T-cell (primary cell): ENCODE measurements around the gene DTNBP1. TPM values are rescaled to one million over a fixed set of nuclear protein-coding genes. Genes with fewer than 3 reads are reported as not detected.

Source experiments
- ATAC-seq, 4 experiments: fragments of 200-7000 bp in 3 of 4; fragments of 150-1000 bp in 1 of 4; cut with Tn5 transposase; replicated peaks in 1 of 4; 1 replicate in 3 of 4; 2 replicates in 1 of 4; pipeline ENCODE4 v1.10.0; 2021; ENCODE audit warnings: moderate library complexity in 3 of 4, mild to moderate bottlenecking in 2 of 4, moderate number of reproducible peaks in 1 of 4
- CTCF ChIA-PET, 2 donors: fragments of 300-600 bp; sonication (Branson Sonifier 250); formaldehyde crosslinking; loops; one replicate each; lab custom pipeline; 2022; ENCODE audit warnings: antibody characterized with exemption in 2 of 2; lab: Charles Lee
- POLR2A ChIA-PET, 2 donors: fragments of 300-600 bp; sonication (Branson Sonifier 250); formaldehyde crosslinking; loops; one replicate each; lab custom pipeline; 2022; ENCODE audit warnings: antibody characterized with exemption in 2 of 2; lab: Charles Lee
- DNase-seq, 35 experiments: peaks; one replicate each; pipeline versions ENCODE4 v3.0.0 to v3.0.0-alpha.2; 2013 to 2023
- H3K27ac ChIP-seq: one replicate; pipeline ENCODE4 v1.5.1; 2013; ENCODE audit warnings: low read length
- H3K27me3 ChIP-seq, 2 experiments: replicated peaks in 1 of 2; 1 replicate in 1 of 2; 2 replicates in 1 of 2; pipeline versions ENCODE4 v1.6.1 to v1.7.0; 2013; ENCODE audit warnings: low read length in 1 of 2, mixed read lengths in 1 of 2; ENCODE audit not compliant: control insufficient read depth in 2 of 2, insufficient read depth in 2 of 2; ENCODE audit errors: extremely low read depth in 1 of 2
- H3K36me3 ChIP-seq, 2 donors: 1 replicate in 1 of 2; 2 replicates in 1 of 2; pipeline versions ENCODE4 v1.6.1 to v1.7.0; 2013; ENCODE audit warnings: low read length in 1 of 2; ENCODE audit not compliant: control insufficient read depth in 2 of 2, insufficient read depth in 1 of 2; ENCODE audit errors: extremely low read depth in 1 of 2
- H3K4me1 ChIP-seq, 2 experiments: 1 replicate in 1 of 2; 2 replicates in 1 of 2; pipeline versions ENCODE4 v1.6.1 to v1.7.0; 2013; ENCODE audit warnings: low read length in 2 of 2, mixed read lengths in 1 of 2; ENCODE audit not compliant: insufficient read depth in 2 of 2, control insufficient read depth in 1 of 2; ENCODE audit errors: extremely low read depth in 1 of 2
- H3K4me3 ChIP-seq, 2 donors: 1 replicate in 1 of 2; 2 replicates in 1 of 2; pipeline versions ENCODE4 v1.5.1 to v1.7.0; 2013; ENCODE audit warnings: mild to moderate bottlenecking in 2 of 2, low read length in 1 of 2, moderate library complexity in 1 of 2; ENCODE audit not compliant: control insufficient read depth in 1 of 2; ENCODE audit errors: extremely low read depth in 1 of 2
- H3K9me3 ChIP-seq: 2 replicates; pipeline ENCODE4 v1.7.0; 2013
- H3K27ac Mint-ChIP-seq, 2 donors: one replicate each; pipeline ENCODE4 v1.8.0; 2020 to 2021; ENCODE audit warnings: mild to moderate bottlenecking in 2 of 2, mixed read lengths in 2 of 2
- H3K27me3 Mint-ChIP-seq, 2 donors: one replicate each; pipeline ENCODE4 v1.8.0; 2021 to 2022; ENCODE audit warnings: mixed read lengths in 2 of 2
- H3K36me3 Mint-ChIP-seq: one replicate; pipeline ENCODE4 v1.8.0; 2021; ENCODE audit warnings: mixed read lengths
- H3K4me1 Mint-ChIP-seq, 3 donors: one replicate each; pipeline ENCODE4 v1.8.0; 2020 to 2022; ENCODE audit warnings: mixed read lengths in 3 of 3, mild to moderate bottlenecking in 1 of 3
- H3K4me3 Mint-ChIP-seq, 3 donors: one replicate each; pipeline ENCODE4 v1.8.0; 2020 to 2022; ENCODE audit warnings: mild to moderate bottlenecking in 3 of 3, mixed read lengths in 3 of 3, moderate library complexity in 3 of 3
- H3K9me3 Mint-ChIP-seq, 3 donors: one replicate each; pipeline ENCODE4 v1.8.0; 2020 to 2022; ENCODE audit warnings: mixed read lengths in 3 of 3
- WGBS: methylation state at CpG from one replicate; pipeline ENCODE4 v1.1.5; 2013; ENCODE audit warnings: missing lambda C conversion rate; ENCODE audit not compliant: insufficient coverage; 5-methylcytosine and 5-hydroxymethylcytosine counted together
- total RNA-seq, 35 experiments: library from RNA in 6 of 35; stranded (reverse) in 6 of 35; fragments of 120-200 nt in 1 of 35; gene quantifications; one replicate each; pipeline versions ENCODE4 v1.2.1 to v1.2.4 and lab custom pipeline; 2013 to 2026

Gene DTNBP1
- total RNA-seq, 5 donors from 2014 or later (not counting 1 experiment from before 2014, with no cell fraction given), result 18.7 to 25.4 (median 19.9) TPM

DNA sequence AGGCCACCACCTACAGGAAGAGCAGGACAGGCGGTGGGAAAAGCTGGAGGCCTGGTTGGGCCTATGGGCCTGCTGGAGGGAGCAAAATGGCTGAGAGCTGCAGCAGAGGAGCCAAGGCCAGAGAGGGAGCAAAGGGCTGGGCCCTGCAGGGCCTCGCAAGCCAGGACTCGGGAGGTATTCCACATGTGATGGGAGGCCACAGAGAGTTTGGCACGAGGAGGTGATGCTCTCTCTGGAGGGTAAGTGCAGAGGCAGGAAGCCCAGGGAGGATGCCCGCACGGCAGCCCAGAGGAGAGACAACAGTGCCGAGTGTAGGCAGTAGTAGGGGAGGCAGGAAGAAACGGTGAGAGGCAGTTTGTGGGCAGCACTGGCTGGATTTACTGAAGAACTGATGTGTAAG is 85.7 kb downstream of the DTNBP1 start:
- Histone ChIP-seq H3K36me3 (no peaks in the 10 kb centered on the region), H3K4me1 (no peaks in the 10 kb centered on the region), H3K9me3 (no peaks in the 10 kb centered on the region), H3K4me3 (no peak overlapping the region), H3K27ac (no peak overlapping the region), H3K27me3 (no peaks in the 10 kb centered on the region)
- POLR2A ChIA-PET, result no interaction called here
- no peak for DNase-seq
- Mint-ChIP-seq H3K4me3 (no peak overlapping the region), H3K4me1 (peaks cover 8 to 31% (median 11%) of the 10 kb centered on the region in 3 donors), H3K27me3 (no peaks in the 10 kb centered on the region), H3K36me3 (peaks cover 32% of the 10 kb centered on the region), H3K27ac (no peak overlapping the region), H3K9me3 (peaks cover 0 to 3% (median 3%) of the 10 kb centered on the region in 3 donors)
- WGBS, result 92% methylated on average over 7 of the region's 8 CpGs
- no peak for ATAC-seq
- CTCF ChIA-PET, result no interaction called here

GRCh38 chr6:15575357-15576033 is 87.3 kb downstream of the DTNBP1 start:
- Mint-ChIP-seq H3K27me3 (no peaks in the 10 kb centered on the region), H3K4me3 (no peak overlapping the region), H3K4me1 (peaks cover 8 to 31% (median 11%) of the 10 kb centered on the region in 3 donors), H3K36me3 (peaks cover 35% of the 10 kb centered on the region), H3K27ac (no peak overlapping the region), H3K9me3 (peaks cover 0 to 3% (median 3%) of the 10 kb centered on the region in 3 donors)
- ATAC-seq (no peak), DNase-seq (no peak)
- no peak overlapping the region for H3K4me3 ChIP-seq
- H3K4me1 ChIP-seq, result no peaks in the 10 kb centered on the region
- H3K36me3 ChIP-seq, result no peaks in the 10 kb centered on the region
- H3K27me3 ChIP-seq, result no peaks in the 10 kb centered on the region
- WGBS, result 86% methylated on average over 2 of the region's 5 CpGs
- H3K9me3 ChIP-seq, result no peaks in the 10 kb centered on the region
- no peak overlapping the region for H3K27ac ChIP-seq
- POLR2A ChIA-PET, result no interaction called here
- CTCF ChIA-PET, result interaction anchor here in 1 of 2 donors (0.5 kb wide), 1 partner anchor 633 kb away, joined by 3 read pairs; no protein-coding TSS in a partner anchor

DNA sequence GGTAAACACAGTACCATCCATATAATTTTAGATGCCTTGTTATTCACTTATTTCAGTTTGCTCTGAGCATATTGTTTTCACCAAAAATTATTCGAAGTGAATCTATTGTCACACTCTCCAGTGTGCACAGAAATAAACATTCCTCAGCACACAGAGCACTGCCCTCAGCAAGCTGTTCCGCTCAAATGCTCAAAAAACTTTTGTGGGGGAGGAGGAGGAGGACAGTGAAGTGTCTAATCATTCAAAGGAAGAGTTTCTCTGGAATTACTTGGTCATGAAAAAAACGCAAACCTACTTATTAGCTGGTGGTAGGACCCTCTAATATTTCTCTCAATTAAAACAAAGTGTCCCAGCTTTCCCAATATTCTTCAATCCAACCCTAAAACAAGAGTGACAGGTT is 88.3 kb downstream of the DTNBP1 start:
- Mint-ChIP-seq H3K4me3 (no peak overlapping the region), H3K27me3 (no peaks in the 10 kb centered on the region), H3K36me3 (peaks cover 35% of the 10 kb centered on the region), H3K9me3 (peaks cover 0 to 3% (median 3%) of the 10 kb centered on the region in 3 donors), H3K4me1 (peaks cover 13 to 31% (median 18%) of the 10 kb centered on the region in 3 donors), H3K27ac (no peak overlapping the region)
- CTCF ChIA-PET, result no interaction called here
- Histone ChIP-seq H3K27me3 (no peaks in the 10 kb centered on the region), H3K4me1 (no peaks in the 10 kb centered on the region), H3K9me3 (no peaks in the 10 kb centered on the region), H3K4me3 (no peak overlapping the region), H3K27ac (no peak overlapping the region), H3K36me3 (no peaks in the 10 kb centered on the region)
- ATAC-seq (no peak), DNase-seq (no peak)
- WGBS, result no CpG with 5 or more reads among the region's 3 CpGs
- POLR2A ChIA-PET, result no interaction called here

DNA sequence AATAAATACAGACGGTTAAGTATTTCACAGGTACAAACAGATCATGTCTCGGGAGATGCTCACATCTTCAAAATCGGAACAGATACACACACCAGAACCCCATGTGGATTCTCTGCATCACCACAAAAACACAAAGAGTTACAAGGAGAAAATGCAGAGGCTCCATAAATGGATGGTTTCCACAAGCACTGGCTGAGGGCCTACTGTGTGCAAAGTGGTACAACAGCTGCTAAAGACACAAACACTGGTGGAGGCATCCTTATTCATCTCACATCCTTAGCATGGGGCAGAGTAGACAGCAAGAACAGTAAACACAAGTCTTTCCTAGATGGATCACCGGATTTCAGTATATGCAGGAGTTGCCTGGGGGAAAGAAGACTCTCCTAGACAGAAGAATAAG is 88.8 kb downstream of the DTNBP1 start:
- WGBS, result 100% methylated on average over 2 of the region's 4 CpGs
- no peak overlapping the region for H3K27ac Mint-ChIP-seq
- no peaks in the 10 kb centered on the region for H3K27me3 ChIP-seq
- ATAC-seq, result no peak
- peaks cover 0 to 1% (median under 1%) of the 10 kb centered on the region in 3 donors for H3K9me3 Mint-ChIP-seq
- ChIA-PET POLR2A (no interaction called here), CTCF (interaction anchor here in 1 of 2 donors (0.6 kb wide), 1 partner anchor 118 kb away, joined by 4 read pairs; no protein-coding TSS in a partner anchor)
- no peaks in the 10 kb centered on the region for H3K27me3 Mint-ChIP-seq
- peaks cover 15 to 31% (median 20%) of the 10 kb centered on the region in 3 donors for H3K4me1 Mint-ChIP-seq
- H3K36me3 Mint-ChIP-seq, result peaks cover 32% of the 10 kb centered on the region
- H3K36me3 ChIP-seq, result no peaks in the 10 kb centered on the region
- H3K4me3 ChIP-seq, result no peak overlapping the region
- no peak overlapping the region for H3K27ac ChIP-seq
- H3K4me3 Mint-ChIP-seq, result no peak overlapping the region
- H3K4me1 ChIP-seq, result no peaks in the 10 kb centered on the region
- no peaks in the 10 kb centered on the region for H3K9me3 ChIP-seq
- no peak for DNase-seq

DNA sequence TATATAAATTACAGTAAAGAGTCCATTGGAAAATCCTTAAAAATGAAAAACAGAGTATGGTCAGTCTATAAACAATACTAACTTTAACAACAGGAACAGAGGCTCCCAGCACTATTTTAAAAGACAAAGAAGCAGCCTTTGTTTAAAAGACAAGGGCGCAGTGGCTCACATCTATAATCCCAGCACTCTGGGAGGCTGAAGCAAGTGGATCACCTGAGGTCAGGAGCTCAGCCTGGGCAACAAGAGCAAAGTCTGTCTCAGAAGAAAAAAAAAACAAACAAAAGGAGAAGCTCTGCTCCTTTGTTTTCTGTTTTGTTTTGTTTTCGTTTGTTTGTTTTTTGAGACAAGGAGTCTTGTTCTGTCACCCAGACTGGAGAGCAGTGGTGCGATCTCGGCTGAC is 89.4 kb downstream of the DTNBP1 start:
- Mint-ChIP-seq H3K9me3 (no peaks in the 10 kb centered on the region), H3K27ac (no peak overlapping the region), H3K4me3 (no peak overlapping the region), H3K36me3 (peaks cover 29% of the 10 kb centered on the region), H3K4me1 (peaks cover 15 to 31% (median 20%) of the 10 kb centered on the region in 3 donors), H3K27me3 (no peaks in the 10 kb centered on the region)
- DNase-seq, result no peak
- Histone ChIP-seq H3K4me1 (no peaks in the 10 kb centered on the region), H3K36me3 (no peaks in the 10 kb centered on the region), H3K4me3 (no peak overlapping the region), H3K27ac (no peak overlapping the region), H3K9me3 (no peaks in the 10 kb centered on the region), H3K27me3 (no peaks in the 10 kb centered on the region)
- ChIA-PET POLR2A (no interaction called here), CTCF (interaction anchor here in 1 of 2 donors (0.6 kb wide), 1 partner anchor 117 kb away, joined by 4 read pairs; no protein-coding TSS in a partner anchor)
- 100% methylated on average over 2 of the region's 4 CpGs for WGBS
- ATAC-seq, result no peak

DNA sequence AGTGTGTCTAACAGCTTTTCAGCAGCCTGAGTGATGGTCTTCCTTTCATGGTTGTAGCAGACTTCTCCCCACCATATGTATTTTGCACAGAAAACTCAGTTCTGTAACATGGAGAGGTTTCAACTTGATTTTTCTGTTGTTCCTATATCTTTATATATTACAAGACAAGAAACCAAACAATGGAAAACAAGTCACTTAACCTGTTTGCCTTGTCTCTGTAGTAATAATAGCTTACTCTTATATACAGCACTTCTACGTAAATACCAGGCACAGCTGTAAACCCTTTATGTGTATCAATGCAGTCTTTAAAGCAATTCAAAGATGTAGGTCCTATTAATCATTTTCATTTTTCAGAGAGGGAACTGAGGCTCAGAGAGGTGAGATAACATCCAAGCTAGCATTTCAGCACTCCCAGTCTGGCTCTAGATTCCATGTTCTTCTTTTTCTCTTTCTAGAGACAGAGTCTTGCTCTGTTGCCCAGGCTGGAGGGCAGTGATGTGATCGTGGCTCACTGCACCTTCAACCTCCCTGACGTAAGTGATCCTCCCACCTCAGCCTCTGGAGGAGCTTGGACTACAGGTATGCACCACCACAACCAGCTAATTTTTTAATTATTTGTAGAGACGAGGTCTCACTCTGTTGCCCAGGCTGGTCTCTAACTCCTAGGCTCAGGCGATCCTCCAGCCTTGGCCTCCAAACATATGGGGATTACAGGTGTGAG is 90.4 kb downstream of the DTNBP1 start:
- Mint-ChIP-seq H3K27ac (no peak overlapping the region), H3K27me3 (no peaks in the 10 kb centered on the region), H3K36me3 (peaks cover 26% of the 10 kb centered on the region), H3K9me3 (no peaks in the 10 kb centered on the region), H3K4me1 (peaks cover 15 to 23% (median 19%) of the 10 kb centered on the region in 3 donors), H3K4me3 (no peak overlapping the region)
- ATAC-seq (no peak), DNase-seq (no peak)
- Histone ChIP-seq H3K36me3 (no peaks in the 10 kb centered on the region), H3K4me1 (no peaks in the 10 kb centered on the region), H3K27ac (no peak overlapping the region), H3K9me3 (no peaks in the 10 kb centered on the region), H3K27me3 (no peaks in the 10 kb centered on the region), H3K4me3 (no peak overlapping the region)
- WGBS, result 100% methylated on average over 1 of the region's 5 CpGs
- CTCF ChIA-PET, result no interaction called here
- POLR2A ChIA-PET, result no interaction called here
